IMR-90 (cell line): ENCODE measurements around the gene KYNU. TPM values are rescaled to one million over a fixed set of nuclear protein-coding genes. Genes with fewer than 3 reads are reported as not detected.
"Not testable (repeated sequence)": the region's sequence is repeated elsewhere in the genome, so short reads cannot be mapped to it uniquely, and the experiment has no call there.

ENCODE experiments used
- ATAC-seq: fragments of 200-7000 bp; cut with Tn5 transposase; 2 replicates; pipeline ENCODE4 v1.9.1; 2020; ENCODE audit warnings: low read depth, mild to moderate bottlenecking, moderate library complexity
- BruUV-seq: library from RNA; stranded (reverse); fragments of 400-500 nt; replicated peaks from 2 replicates; lab custom pipeline; 2021; lab: Mats Ljungman, UMichigan
- CTCF ChIA-PET: fragments of 300-600 bp; formaldehyde crosslinking; extraction: SDS; loops from one replicate; lab custom pipeline; 2021; ENCODE audit warnings: antibody characterized with exemption; lab: Yijun Ruan, JAX
- POLR2A ChIA-PET: fragments of 300-600 bp; sonication (Branson Sonifier 250); formaldehyde crosslinking; loops from one replicate; lab custom pipeline; 2022; ENCODE audit warnings: antibody characterized with exemption; ENCODE audit not compliant: unreplicated experiment; lab: Charles Lee
- DNase-seq: peaks from one replicate; pipeline ENCODE4 v3.0.0; 2013
- H2AFZ ChIP-seq: replicated peaks from 2 replicates; pipeline ENCODE3; 2013; ENCODE audit warnings: low read length, mild to moderate bottlenecking; ENCODE audit not compliant: poor library complexity
- H2AK5ac ChIP-seq: 2 replicates; pipeline ENCODE4 v1.6.1; 2013; ENCODE audit warnings: low read depth, low read length, inconsistent platforms
- H2AK9ac ChIP-seq: replicated peaks from 2 replicates; pipeline ENCODE3; 2013; ENCODE audit warnings: mild to moderate bottlenecking, low read depth, low read length, moderate library complexity; ENCODE audit not compliant: poor library complexity
- H2BK120ac ChIP-seq: 2 replicates; pipeline ENCODE4 v1.6.1; 2013; ENCODE audit warnings: low read depth, low read length, inconsistent platforms
- H2BK15ac ChIP-seq: 3 replicates; pipeline ENCODE4 v1.6.1; 2013; ENCODE audit warnings: low read depth, low read length, inconsistent platforms
- H2BK20ac ChIP-seq: 2 replicates; pipeline ENCODE4 v1.6.1; 2013; ENCODE audit warnings: low read depth, mild to moderate bottlenecking, inconsistent platforms, low read length, moderate library complexity
- H2BK5ac ChIP-seq: 2 replicates; pipeline ENCODE4 v1.6.1; 2013; ENCODE audit warnings: mild to moderate bottlenecking, low read depth, low read length, inconsistent platforms; ENCODE audit not compliant: poor library complexity, severe bottlenecking
- H3K14ac ChIP-seq: replicated peaks from 2 replicates; pipeline ENCODE4 v1.6.1; 2013; ENCODE audit warnings: low read depth, low read length, inconsistent platforms
- H3K18ac ChIP-seq: 2 replicates; pipeline ENCODE4 v1.6.1; 2013; ENCODE audit warnings: low read depth, low read length, control low read depth
- H3K23ac ChIP-seq: 2 replicates; pipeline ENCODE4 v1.6.1; 2013; ENCODE audit warnings: low read depth, low read length, inconsistent platforms
- H3K27ac ChIP-seq: 2 replicates; pipeline ENCODE4 v1.5.1; 2013; ENCODE audit warnings: mild to moderate bottlenecking, control low read depth, low read length; ENCODE audit not compliant: insufficient read depth
- H3K27me3 ChIP-seq: 2 replicates; pipeline ENCODE4 v1.6.1; 2013; ENCODE audit warnings: low read length; ENCODE audit not compliant: control insufficient read depth, insufficient read depth
- H3K36me3 ChIP-seq: 2 replicates; pipeline ENCODE4 v1.6.1; 2013; ENCODE audit warnings: low read length, mixed read lengths; ENCODE audit not compliant: control insufficient read depth, insufficient read depth
- H3K4ac ChIP-seq: 2 replicates; pipeline ENCODE4 v1.6.1; 2013; ENCODE audit warnings: low read depth, low read length, inconsistent platforms
- H3K4me1 ChIP-seq: 2 replicates; pipeline ENCODE4 v1.6.1; 2013; ENCODE audit warnings: low read length, mixed read lengths; ENCODE audit not compliant: control insufficient read depth, insufficient read depth
- H3K4me2 ChIP-seq: 2 replicates; pipeline ENCODE4 v1.6.1; 2013; ENCODE audit warnings: low read depth, mild to moderate bottlenecking, control low read depth, low read length, moderate library complexity
- H3K4me3 ChIP-seq: 2 replicates; pipeline ENCODE4 v1.5.1; 2013; ENCODE audit warnings: low read depth, mild to moderate bottlenecking, control low read depth, low read length, moderate library complexity; ENCODE audit not compliant: insufficient read depth
- H3K56ac ChIP-seq: 2 replicates; pipeline ENCODE4 v1.6.1; 2013; ENCODE audit warnings: low read length, inconsistent platforms; ENCODE audit not compliant: insufficient read depth; ENCODE audit errors: extremely low read depth
- H3K79me1 ChIP-seq, 2 experiments: 2 replicates each; pipeline ENCODE4 v1.6.1; 2013; ENCODE audit warnings: low read length in 2 of 2, inconsistent platforms in 1 of 2, low read depth in 1 of 2
- H3K9ac ChIP-seq: 2 replicates; pipeline ENCODE4 v1.6.1; 2013; ENCODE audit warnings: low read depth, low read length, control low read depth
- H3K9me1 ChIP-seq: 2 replicates; pipeline ENCODE4 v1.6.1; 2013; ENCODE audit warnings: low read length, inconsistent platforms; ENCODE audit not compliant: insufficient read depth
- H3K9me3 ChIP-seq: 2 replicates; pipeline ENCODE4 v1.6.1; 2013; ENCODE audit warnings: low read length; ENCODE audit not compliant: control insufficient read depth, insufficient read depth
- H4K20me1 ChIP-seq: 2 replicates; pipeline ENCODE4 v1.6.1; 2013; ENCODE audit warnings: low read length, inconsistent platforms; ENCODE audit not compliant: insufficient read depth
- H4K5ac ChIP-seq: 2 replicates; pipeline ENCODE4 v1.6.1; 2013; ENCODE audit warnings: mild to moderate bottlenecking, low read depth, low read length, control low read depth
- H4K8ac ChIP-seq, 2 experiments: 2 replicates each; pipeline ENCODE4 v1.6.1; 2013; ENCODE audit warnings: low read depth in 2 of 2, low read length in 2 of 2, control low read depth in 1 of 2, inconsistent platforms in 1 of 2
- H4K91ac ChIP-seq: 2 replicates; pipeline ENCODE4 v1.6.1; 2013; ENCODE audit warnings: low read depth, low read length, inconsistent platforms; ENCODE audit not compliant: insufficient read depth
- RFX5 ChIP-seq: IDR thresholded peaks from 2 replicates; pipeline ENCODE4 v1.8.0; 2012; ENCODE audit warnings: low read depth, mild to moderate bottlenecking, low read length, moderate library complexity
- WGBS, 2 experiments: methylation state at CpG; one replicate each; pipeline versions ENCODE4 v1.1.5 to v1.1.7; 2013; ENCODE audit warnings: missing lambda C conversion rate in 2 of 2; ENCODE audit not compliant: insufficient read length in 1 of 2; ENCODE audit errors: extremely low coverage in 2 of 2; 5-methylcytosine and 5-hydroxymethylcytosine counted together
- dilution Hi-C: fragments of 300-500 bp; cut with HindIII; formaldehyde crosslinking; loops from one replicate; pipeline ENCODE4 v1.14.3; 2018; ENCODE audit warnings: low sequenced_read_pairs; ENCODE audit not compliant: unreplicated experiment
- in situ Hi-C: fragments of 300-500 bp; cut with MboI; formaldehyde crosslinking; loops from 3 replicates; pipeline ENCODE4 v1.14.3; 2019; ENCODE audit warnings: low sequenced_read_pairs, inconsistent platforms, mixed read lengths
- intact Hi-C: fragments of 100-400 bp; cut with micrococcal nuclease; formaldehyde crosslinking; loops from 2 replicates; pipeline ENCODE4 v1.10.0; 2022
- polyA plus RNA-seq, 3 experiments: library from polyadenylated mRNA; depleted of rRNA; stranded (reverse); fragments of >200 nt; gene quantifications; 2 replicates each; pipeline ENCODE4 v1.2.3, GENCODE V29; 2012; ENCODE audit warnings: low replicate concordance in 1 of 3
- total RNA-seq: library from RNA; depleted of rRNA; stranded (reverse); fragments of >200 nt; gene quantifications from 2 replicates; pipeline ENCODE4 v1.2.3, GENCODE V29; 2012

KYNU gene
- total and polyA plus RNA-seq, 2 of the 4 experiments (the other 2 are of a cell fraction) = 0.75 to 2.9 TPM

- Histone ChIP-seq H3K79me1 (no peaks in the 10 kb centered on the region), H2AK9ac (no peak overlapping the region), H3K18ac (no peak overlapping the region), H3K9me1 (no peaks in the 10 kb centered on the region), H3K27me3 (no peaks in the 10 kb centered on the region), H3K56ac (no peak overlapping the region), H2BK120ac (no peak overlapping the region), H3K14ac (no peak overlapping the region), H2AK5ac (no peak overlapping the region), H4K8ac (no peak overlapping the region), H4K20me1 (no peaks in the 10 kb centered on the region), H4K5ac (no peak overlapping the region), H3K23ac (no peak overlapping the region), H3K36me3 (no peaks in the 10 kb centered on the region), H4K91ac (no peak overlapping the region), H3K4me3 (no peak overlapping the region), H2AFZ (no peak overlapping the region), H2BK15ac (no peak overlapping the region), H3K9me3 (no peaks in the 10 kb centered on the region; the same call in 1 of the 2 replicates), H2BK20ac (no peak overlapping the region), H3K9ac (no peak overlapping the region), H3K4ac (no peak overlapping the region), H2BK5ac (no peak overlapping the region), H3K27ac (no peak overlapping the region), H3K4me2 (no peak overlapping the region), H3K4me1 (no peaks in the 10 kb centered on the region)
- in situ Hi-C loops (no loop called here), dilution Hi-C loops (no loop called here), intact Hi-C loops (no loop called here)
- CTCF ChIA-PET = interaction anchor here (0.7 to 1.0 kb wide), 3 partner anchors 12 to 1181 kb away, joined by 3 to 8 read pairs (median 5); no protein-coding TSS in a partner anchor
- no CpG with 5 or more reads among the region's 4 CpGs for WGBS, 2 experiments
- DNase-seq (no peak), ATAC-seq (no peak)
- no TSS peak for BruUV-seq
- POLR2A ChIA-PET = no interaction called here
- no peak for TF ChIP-seq RFX5
These were observed 193.9 kb downstream of the KYNU start for GRCh38 chr2:143071185-143071876.

DNA sequence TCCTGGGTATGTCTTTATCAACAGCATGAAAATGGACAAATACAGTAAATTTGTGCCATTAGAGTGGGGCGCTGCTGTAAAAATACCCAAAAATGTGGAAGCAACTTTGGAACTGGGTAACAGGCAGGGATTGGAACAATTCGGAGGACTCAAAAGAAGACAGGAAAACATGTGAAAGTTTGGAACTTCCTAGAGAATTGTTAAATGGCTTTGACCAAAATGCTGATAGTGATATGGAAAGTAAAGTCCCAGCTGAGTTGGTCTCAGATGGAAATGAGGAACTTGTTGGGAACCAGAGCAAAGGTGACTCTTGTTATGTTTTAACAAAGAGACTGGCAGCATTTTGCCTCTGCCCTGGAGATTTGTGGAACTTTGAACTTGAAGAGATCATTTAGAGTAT is 197.4 kb downstream of the KYNU start:
- H3K4me2 ChIP-seq, in situ Hi-C loops, H3K36me3 ChIP-seq, H3K9me1 ChIP-seq, H2AK9ac ChIP-seq, BruUV-seq, H3K27me3 ChIP-seq, dilution Hi-C loops, H2AFZ ChIP-seq, CTCF ChIA-PET, H3K14ac ChIP-seq, H3K18ac ChIP-seq, H2BK20ac ChIP-seq, H2BK120ac ChIP-seq, H4K20me1 ChIP-seq, POLR2A ChIA-PET, intact Hi-C loops, H4K91ac ChIP-seq, H3K23ac ChIP-seq, H3K4me3 ChIP-seq, DNase-seq, H3K27ac ChIP-seq, H2BK5ac ChIP-seq, H2BK15ac ChIP-seq, H3K9ac ChIP-seq, ATAC-seq, H4K8ac ChIP-seq, H3K56ac ChIP-seq, H3K4me1 ChIP-seq, H3K79me1 ChIP-seq, H3K4ac ChIP-seq, H4K5ac ChIP-seq, H2AK5ac ChIP-seq, H3K9me3 ChIP-seq: not testable (repeated sequence)
- 88% methylated on average over 2 of the region's 2 CpGs; no CpG with 5 or more reads in 1 of the 2 experiments for WGBS, 2 experiments
